Esophagus squamous epithelium (tissue), 4 donors: Measurements from ENCODE around the gene TMEM167B.
A peak's percentile ranks its signal among the peaks of the same experiment; 100 is the strongest.

Experiments
- CTCF ChIP-seq, 6 experiments: fragments of 450-650 bp in 4 of 6; fragments of 200-600 bp in 2 of 6; sonication (generic) in 2 of 6; IDR thresholded peaks; one replicate each; pipeline ENCODE4 v1.5.1; 2016 to 2019; ENCODE audit warnings: antibody characterized with exemption in 6 of 6, mild to moderate bottlenecking in 4 of 6, moderate library complexity in 4 of 6
- POLR2A ChIP-seq, 4 donors: fragments of 450-650 bp; IDR thresholded peaks; one replicate each; pipeline ENCODE4 v1.6.1; 2017; ENCODE audit warnings: antibody characterized with exemption in 4 of 4, mild to moderate bottlenecking in 4 of 4, moderate library complexity in 3 of 4

DNA sequence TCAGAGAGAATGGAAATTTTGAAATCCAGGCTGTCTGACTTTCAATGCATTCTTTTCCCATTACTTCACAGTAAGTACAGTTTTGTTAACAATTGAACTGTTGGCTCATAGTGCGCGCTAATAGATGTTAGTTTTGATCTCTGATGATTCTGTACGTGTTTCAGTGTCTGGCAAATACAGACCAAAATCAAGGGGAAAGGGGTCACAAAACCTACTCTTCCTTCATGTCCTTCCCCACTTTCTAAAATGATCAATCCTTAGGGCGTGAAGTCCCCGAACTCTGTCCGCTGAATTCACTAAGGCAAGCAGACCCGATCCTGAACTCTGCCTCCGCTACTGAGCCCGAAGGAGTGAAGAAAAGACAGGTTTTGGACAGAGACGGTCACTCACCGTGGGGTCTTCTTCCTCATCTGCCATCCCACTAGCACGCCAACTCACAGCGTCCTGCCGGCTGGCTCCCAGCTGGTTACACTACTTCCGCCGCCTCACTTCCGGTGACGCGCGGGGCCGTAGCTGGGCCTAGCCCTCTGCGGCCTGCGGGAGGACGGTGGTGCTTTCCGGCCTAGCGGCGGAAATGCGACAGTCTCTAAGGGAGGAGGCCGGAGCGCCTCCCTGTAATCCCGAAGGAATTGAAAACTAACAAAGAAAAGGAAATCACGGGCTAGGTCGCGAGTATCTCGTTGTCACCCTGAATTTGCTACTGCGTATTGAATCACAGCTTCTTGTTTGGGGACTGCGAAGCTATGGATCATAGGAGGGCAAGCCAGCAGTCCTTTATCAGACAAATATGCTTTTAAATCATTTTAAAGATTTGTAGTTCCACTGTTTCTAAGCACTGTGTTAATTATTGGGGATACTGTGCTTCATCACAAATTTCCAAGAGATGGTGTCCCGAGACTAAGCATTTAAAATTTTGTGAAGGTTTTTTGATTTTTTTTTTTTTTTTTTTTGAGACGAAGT, 14.8 kb upstream of the TMEM167B start, which contains the start of gene TAF13:
- TF ChIP-seq CTCF (IDR thresholded peaks at IDR 0.05) (peak; percentile 15 to 62 (median 54)), POLR2A (IDR thresholded peaks at IDR 0.05) (peak in 3 of 4 donors; percentile 88 to 95 (median 89))
